B cell (primary cell): ENCODE results near the gene PHF11. TPM values are rescaled to one million over a fixed set of nuclear protein-coding genes. Genes with fewer than 3 reads are reported as not detected.

Source experiments
- ATAC-seq: fragments of 200-7000 bp; cut with Tn5 transposase; one replicate; pipeline ENCODE4 v1.10.0; 2021; ENCODE audit warnings: low read depth, mild to moderate bottlenecking, moderate number of reproducible peaks, moderate library complexity
- CTCF ChIA-PET: fragments of 350-600 bp; sonication (Branson Sonifier 250); formaldehyde crosslinking; loops from one replicate; lab custom pipeline; 2021; ENCODE audit warnings: antibody characterized with exemption, inconsistent platforms; lab: Charles Lee
- POLR2A ChIA-PET: fragments of 350-600 bp; sonication (Branson Sonifier 250); formaldehyde crosslinking; loops from one replicate; lab custom pipeline; 2021; ENCODE audit warnings: antibody characterized with exemption; lab: Charles Lee
- DNase-seq: peaks from one replicate; pipeline ENCODE4 v3.0.0; 2013
- H2AFZ ChIP-seq: 2 replicates; pipeline ENCODE4 v1.6.1; 2012; ENCODE audit warnings: mild to moderate bottlenecking, low read depth, low read length; ENCODE audit not compliant: insufficient read depth, poor library complexity, severe bottlenecking
- H3K27ac ChIP-seq, 2 donors: 1 replicate in 1 of 2; 2 replicates in 1 of 2; pipeline ENCODE4 v1.5.1; 2012 to 2013; ENCODE audit warnings: low read length in 2 of 2, mild to moderate bottlenecking in 2 of 2, moderate library complexity in 1 of 2
- H3K27me3 ChIP-seq, 4 experiments: fragments of 200-600 bp in 1 of 4; sonication (generic) in 1 of 4; replicated peaks in 1 of 4; 1 replicate in 2 of 4; 2 replicates in 2 of 4; pipeline versions ENCODE4 v1.6.1 to v1.7.0; 2013 to 2016; ENCODE audit warnings: low read length in 3 of 4, mild to moderate bottlenecking in 2 of 4, mixed read lengths in 1 of 4, moderate library complexity in 1 of 4; ENCODE audit not compliant: insufficient read depth in 4 of 4, control insufficient read depth in 3 of 4; ENCODE audit errors: control extremely low read depth in 1 of 4
- H3K36me3 ChIP-seq, 2 experiments: replicated peaks in 1 of 2; 1 replicate in 1 of 2; 2 replicates in 1 of 2; pipeline versions ENCODE4 v1.6.1 to v1.7.1; 2013; ENCODE audit warnings: low read length in 1 of 2; ENCODE audit not compliant: insufficient read depth in 2 of 2, control insufficient read depth in 1 of 2; ENCODE audit errors: control extremely low read depth in 1 of 2, extremely low read depth in 1 of 2
- H3K4me1 ChIP-seq, 2 donors: fragments of 200-600 bp in 1 of 2; sonication (generic) in 1 of 2; 1 replicate in 1 of 2; 2 replicates in 1 of 2; pipeline versions ENCODE4 v1.5.1 to v1.6.1; 2013 to 2017; ENCODE audit warnings: low read length in 2 of 2; ENCODE audit not compliant: control insufficient read depth in 2 of 2, insufficient read depth in 2 of 2
- H3K4me2 ChIP-seq: replicated peaks from 2 replicates; pipeline ENCODE3; 2012; ENCODE audit warnings: mild to moderate bottlenecking, low read depth, low read length; ENCODE audit not compliant: poor library complexity, severe bottlenecking
- H3K4me3 ChIP-seq, 5 experiments: fragments of 200-600 bp in 1 of 5; sonication (generic) in 1 of 5; 1 replicate in 3 of 5; 2 replicates in 2 of 5; pipeline versions ENCODE4 v1.5.1 to v1.7.0; 2011 to 2016; ENCODE audit warnings: low read length in 4 of 5, mild to moderate bottlenecking in 4 of 5, low read depth in 2 of 5, control low read depth in 1 of 5, moderate library complexity in 1 of 5; ENCODE audit not compliant: insufficient read depth in 1 of 5; ENCODE audit errors: control extremely low read depth in 1 of 5, extremely low read depth in 1 of 5
- H3K79me2 ChIP-seq: fragments of 200-600 bp; sonication (generic); one replicate; pipeline ENCODE4 v1.6.0; 2016; ENCODE audit warnings: low read length; ENCODE audit not compliant: control insufficient read depth, insufficient read depth
- H3K9ac ChIP-seq: fragments of 200-600 bp; sonication (generic); 2 replicates; pipeline ENCODE4 v1.6.1; 2017; ENCODE audit warnings: mild to moderate bottlenecking, low read length, moderate library complexity
- H3K9me3 ChIP-seq, 3 donors: one replicate each; pipeline versions ENCODE4 v1.6.1 to v1.7.1; 2013; ENCODE audit warnings: low read length in 2 of 3; ENCODE audit not compliant: control insufficient read depth in 2 of 3, insufficient read depth in 1 of 3; ENCODE audit errors: control extremely low read depth in 1 of 3
- H4K20me1 ChIP-seq: 2 replicates; pipeline ENCODE4 v1.6.0; 2012; ENCODE audit warnings: mild to moderate bottlenecking, low read length; ENCODE audit not compliant: insufficient read depth, control insufficient read depth, poor library complexity, severe bottlenecking
- H3K27ac Mint-ChIP-seq: one replicate; pipeline ENCODE4 v1.8.0; 2021; ENCODE audit warnings: mixed read lengths
- H3K27me3 Mint-ChIP-seq: one replicate; pipeline ENCODE4 v1.8.0; 2021; ENCODE audit warnings: mixed read lengths
- H3K4me1 Mint-ChIP-seq: one replicate; pipeline ENCODE4 v1.8.0; 2021; ENCODE audit warnings: mixed read lengths
- H3K4me3 Mint-ChIP-seq: one replicate; pipeline ENCODE4 v1.8.0; 2021; ENCODE audit warnings: mixed read lengths
- H3K9me3 Mint-ChIP-seq: one replicate; pipeline ENCODE4 v1.8.0; 2022; ENCODE audit warnings: mixed read lengths; ENCODE audit not compliant: insufficient read depth
- EZH2 ChIP-seq: IDR thresholded peaks from 2 replicates; pipeline ENCODE4 v1.6.1; 2012; ENCODE audit warnings: borderline replicate concordance, low read depth, mild to moderate bottlenecking, moderate library complexity, low read length; ENCODE audit not compliant: insufficient read depth, poor library complexity, severe bottlenecking
- WGBS: methylation state at CpG from one replicate; pipeline ENCODE4 v1.1.5; 2013; ENCODE audit warnings: missing lambda C conversion rate; ENCODE audit not compliant: insufficient coverage; 5-methylcytosine and 5-hydroxymethylcytosine counted together
- intact Hi-C: fragments of 100-400 bp; cut with micrococcal nuclease; formaldehyde crosslinking; loops from one replicate; pipeline ENCODE4 v1.10.0; 2022
- polyA plus RNA-seq: library from polyadenylated mRNA; depleted of rRNA; stranded (reverse); fragments of >200 nt; gene quantifications from 2 replicates; pipeline ENCODE4 v1.2.3, GENCODE V29; 2012
- total RNA-seq, 2 donors: library from RNA; stranded (reverse); fragments of 120-200 nt in 1 of 2; gene quantifications; 1 replicate in 1 of 2; 2 replicates in 1 of 2; pipeline versions ENCODE4 v1.2.3 to v1.2.4, GENCODE V29; 2013 to 2022
- TF ChIP-seq, protein P1 (sequence below): fragments of 200-600 bp; IDR thresholded peaks from one replicate; pipeline ENCODE4 v1.8.0; 2022; ENCODE audit warnings: antibody characterized with exemption, mild to moderate bottlenecking

Gene PHF11
- total and polyA plus RNA-seq, 2 donors (not counting 1 experiment from before 2014, with no cell fraction given), result 79.0 to 176 TPM

DNA sequence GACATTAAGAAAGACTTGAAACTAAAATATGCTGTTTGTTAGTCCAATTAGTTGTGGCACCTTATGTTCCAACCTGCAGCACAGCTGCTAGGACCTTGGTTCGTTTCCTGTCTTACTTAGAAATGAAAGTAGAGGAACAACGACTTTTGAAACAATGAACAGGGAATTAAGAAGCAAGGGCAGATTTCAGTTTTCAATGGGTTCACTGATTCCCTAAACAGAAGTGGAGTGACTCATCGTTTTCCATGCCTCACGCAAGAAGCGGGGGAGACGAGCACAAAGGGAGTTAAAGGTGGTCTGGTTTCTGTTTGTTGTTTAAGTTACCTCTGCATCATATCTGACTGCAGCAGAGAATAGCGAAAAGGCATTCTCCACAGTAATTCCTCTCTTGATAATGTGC is 44.8 kb downstream of the PHF11 start:
- peak overlapping the region; percentile 55 for H3K4me2 ChIP-seq
- peak overlapping the region in 3 of 5 experiments; percentile 8 to 39 (median 32) for H3K4me3 ChIP-seq
- no peaks in the 10 kb centered on the region for H3K79me2 ChIP-seq
- H3K27ac ChIP-seq, result peak overlapping the region; percentile 7 to 20
- H2AFZ ChIP-seq, result peak overlapping the region; percentile 55
- peak overlapping the region; percentile 26 for H3K9ac ChIP-seq
- H3K4me1 Mint-ChIP-seq, result peaks cover 35% of the 10 kb centered on the region
- no peak for TF ChIP-seq EZH2
- POLR2A ChIA-PET, result interaction anchor here (1.0 kb wide), 1 partner anchor 44 kb away, joined by 4 read pairs; the partner anchor contains the start of gene RCBTB1
- no peaks in the 10 kb centered on the region for H3K27me3 Mint-ChIP-seq
- H3K4me3 Mint-ChIP-seq, result peak overlapping the region; percentile 42
- DNase-seq (peak; percentile 23), ATAC-seq (no peak)
- peaks cover 25 to 28% of the 10 kb centered on the region in 2 donors for H3K4me1 ChIP-seq
- 21% methylated on average over 5 of the region's 7 CpGs for WGBS
- H3K27me3 ChIP-seq, result no peaks in the 10 kb centered on the region
- H4K20me1 ChIP-seq, result no peaks in the 10 kb centered on the region
- peak overlapping the region; percentile 11 for H3K27ac Mint-ChIP-seq
- peaks cover 0 to 10% of the 10 kb centered on the region in 2 experiments for H3K36me3 ChIP-seq
- no peaks in the 10 kb centered on the region for H3K9me3 Mint-ChIP-seq
- CTCF ChIA-PET, result interaction anchor here (0.8 to 1.7 kb wide), 3 partner anchors 18 to 68 kb away, joined by 3 to 6 read pairs (median 3); no protein-coding TSS in a partner anchor
- intact Hi-C loops, result no loop called here
- no peaks in the 10 kb centered on the region for H3K9me3 ChIP-seq

DNA sequence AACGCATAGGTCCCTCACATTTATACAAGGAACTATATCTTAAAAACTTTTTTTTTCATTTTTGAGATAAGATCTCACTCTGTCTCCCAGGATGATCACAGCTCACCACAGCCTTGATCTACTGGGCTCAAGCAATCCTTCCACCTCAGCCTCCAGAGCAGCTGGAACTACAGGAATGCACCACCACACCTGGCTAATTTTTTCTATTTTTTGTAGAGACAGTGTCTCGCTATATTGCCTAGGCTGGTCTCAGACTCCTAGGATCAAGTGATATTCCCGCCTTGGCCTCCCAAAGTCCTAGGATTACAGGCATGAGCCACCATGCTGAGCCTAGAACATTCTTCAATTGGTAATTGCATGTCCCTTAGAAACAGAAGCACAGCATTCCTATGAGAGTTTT is 47.9 kb downstream of the PHF11 start:
- H3K27me3 ChIP-seq, result no peaks in the 10 kb centered on the region
- POLR2A ChIA-PET, result no interaction called here
- Mint-ChIP-seq H3K27me3 (no peaks in the 10 kb centered on the region), H3K4me1 (peaks cover 19% of the 10 kb centered on the region), H3K4me3 (no peak overlapping the region), H3K9me3 (no peaks in the 10 kb centered on the region), H3K27ac (no peak overlapping the region)
- CTCF ChIA-PET, result no interaction called here
- whole genome bisulfite sequencing, result 95% methylated on average over 3 of the region's 3 CpGs
- H3K4me3 ChIP-seq, result no peak overlapping the region
- no peak overlapping the region for H3K4me2 ChIP-seq
- H3K27ac ChIP-seq, result no peak overlapping the region
- ATAC-seq (no peak), DNase-seq (no peak)
- H3K36me3 ChIP-seq, result peaks cover 0 to 25% of the 10 kb centered on the region in 2 experiments
- intact Hi-C loops, result no loop called here
- no peak overlapping the region for H2AFZ ChIP-seq
- H3K79me2 ChIP-seq, result no peaks in the 10 kb centered on the region
- no peak for TF ChIP-seq EZH2
- TF ChIP-seq, protein P1, sequence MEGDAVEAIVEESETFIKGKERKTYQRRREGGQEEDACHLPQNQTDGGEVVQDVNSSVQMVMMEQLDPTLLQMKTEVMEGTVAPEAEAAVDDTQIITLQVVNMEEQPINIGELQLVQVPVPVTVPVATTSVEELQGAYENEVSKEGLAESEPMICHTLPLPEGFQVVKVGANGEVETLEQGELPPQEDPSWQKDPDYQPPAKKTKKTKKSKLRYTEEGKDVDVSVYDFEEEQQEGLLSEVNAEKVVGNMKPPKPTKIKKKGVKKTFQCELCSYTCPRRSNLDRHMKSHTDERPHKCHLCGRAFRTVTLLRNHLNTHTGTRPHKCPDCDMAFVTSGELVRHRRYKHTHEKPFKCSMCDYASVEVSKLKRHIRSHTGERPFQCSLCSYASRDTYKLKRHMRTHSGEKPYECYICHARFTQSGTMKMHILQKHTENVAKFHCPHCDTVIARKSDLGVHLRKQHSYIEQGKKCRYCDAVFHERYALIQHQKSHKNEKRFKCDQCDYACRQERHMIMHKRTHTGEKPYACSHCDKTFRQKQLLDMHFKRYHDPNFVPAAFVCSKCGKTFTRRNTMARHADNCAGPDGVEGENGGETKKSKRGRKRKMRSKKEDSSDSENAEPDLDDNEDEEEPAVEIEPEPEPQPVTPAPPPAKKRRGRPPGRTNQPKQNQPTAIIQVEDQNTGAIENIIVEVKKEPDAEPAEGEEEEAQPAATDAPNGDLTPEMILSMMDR, result no peak
- no peak overlapping the region for H3K9ac ChIP-seq
- H3K4me1 ChIP-seq, result peaks cover 19% of the 10 kb centered on the region in 2 donors
- H4K20me1 ChIP-seq, result no peaks in the 10 kb centered on the region
- H3K9me3 ChIP-seq, result no peaks in the 10 kb centered on the region
